EH (cell line): Measurements from ENCODE around the gene PRRC2B.
"Not testable (repeated sequence)": the region's sequence is repeated elsewhere in the genome, so short reads cannot be mapped to it uniquely, and the experiment has no call there.

Source experiments
- DNase-seq: peaks from one replicate; pipeline ENCODE4 v3.0.0-alpha.2; 2015; ENCODE audit warnings: low read depth

Gene PRRC2B

GRCh38 chr9:131434673-131435072 is 40.8 kb downstream of the PRRC2B start:
- no peak for DNase-seq

- no peak for DNase-seq
Observed at GRCh38 chr9:131436376-131436775, 42.5 kb downstream of the PRRC2B start.

GRCh38 chr9:131436865-131437271 is 43.0 kb downstream of the PRRC2B start:
- DNase-seq = no peak

- no peak for DNase-seq
Observed at GRCh38 chr9:131438190-131438589, 44.3 kb downstream of the PRRC2B start.

- DNase-seq = no peak
Observed at GRCh38 chr9:131439224-131439623, 45.3 kb downstream of the PRRC2B start.

GRCh38 chr9:131441441-131441840 is 47.6 kb downstream of the PRRC2B start:
- no peak for DNase-seq

- DNase-seq = no peak
Observed at GRCh38 chr9:131442351-131442750, 48.5 kb downstream of the PRRC2B start.

GRCh38 chr9:131443648-131444047 is 49.8 kb downstream of the PRRC2B start:
- no peak for DNase-seq

GRCh38 chr9:131446276-131446675 is 52.4 kb downstream of the PRRC2B start:
- no peak for DNase-seq

GRCh38 chr9:131447148-131447547 is 53.3 kb downstream of the PRRC2B start:
- no peak for DNase-seq

- no peak for DNase-seq
Observed at GRCh38 chr9:131447600-131447999, 53.7 kb downstream of the PRRC2B start.

- no peak for DNase-seq
Observed at GRCh38 chr9:131448818-131449217, 54.9 kb downstream of the PRRC2B start.

- no peak for DNase-seq
Observed at GRCh38 chr9:131449276-131449675, 55.4 kb downstream of the PRRC2B start.

- DNase-seq = no peak
Observed at GRCh38 chr9:131454028-131454427, 60.1 kb downstream of the PRRC2B start.

- DNase-seq = not testable (repeated sequence)
Observed at GRCh38 chr9:131455655-131456054, 61.8 kb downstream of the PRRC2B start.

- no peak for DNase-seq
Observed at GRCh38 chr9:131457746-131458145, 63.9 kb downstream of the PRRC2B start.

GRCh38 chr9:131459056-131459455 is 65.2 kb downstream of the PRRC2B start:
- no peak for DNase-seq

- DNase-seq = no peak
Observed at GRCh38 chr9:131461166-131461565, 67.3 kb downstream of the PRRC2B start.

- no peak for DNase-seq
Observed at GRCh38 chr9:131464354-131465000, 70.6 kb downstream of the PRRC2B start.

- no peak for DNase-seq
Observed at GRCh38 chr9:131465401-131465800, 71.5 kb downstream of the PRRC2B start.

- no peak for DNase-seq
Observed at GRCh38 chr9:131467214-131467935, 73.5 kb downstream of the PRRC2B start.

GRCh38 chr9:131468031-131468430 is 74.1 kb downstream of the PRRC2B start:
- no peak for DNase-seq

GRCh38 chr9:131469356-131469755 is 75.5 kb downstream of the PRRC2B start:
- DNase-seq = no peak

- DNase-seq = no peak
Observed at GRCh38 chr9:131469951-131470350, 76.1 kb downstream of the PRRC2B start.
